Prostate gland (tissue), 2 donors: Measurements from ENCODE around the gene ALOX12B. TPM values are rescaled to one million over a fixed set of nuclear protein-coding genes. Genes with fewer than 3 reads are reported as not detected.
A peak's percentile ranks its signal among the peaks of the same experiment; 100 is the strongest.

Experiments
- DNase-seq: peaks from one replicate; pipeline ENCODE4 v3.0.0-alpha.2; 2019; ENCODE audit warnings: low spot score
- H3K27ac ChIP-seq, 2 donors: fragments of 200-600 bp; sonication (generic); 2 replicates each; pipeline ENCODE4 v1.5.1; 2017 to 2019
- H3K27me3 ChIP-seq: fragments of 200-600 bp; sonication (generic); replicated peaks from 2 replicates; pipeline ENCODE4 v1.5.1; 2019; ENCODE audit not compliant: insufficient read depth
- H3K36me3 ChIP-seq, 2 donors: fragments of 200-600 bp; sonication (generic); 1 replicate in 1 of 2; 2 replicates in 1 of 2; pipeline versions ENCODE4 v1.5.1 to v1.8.1; 2017 to 2019
- H3K4me1 ChIP-seq: fragments of 200-600 bp; sonication (generic); replicated peaks from 2 replicates; pipeline ENCODE4 v1.5.1; 2019
- H3K4me3 ChIP-seq, 2 donors: fragments of 200-600 bp; sonication (generic); 2 replicates each; pipeline ENCODE4 v1.5.1; 2017 to 2019
- H3K9me3 ChIP-seq: fragments of 200-600 bp; sonication (generic); 2 replicates; pipeline ENCODE4 v1.5.1; 2017
- POLR2A ChIP-seq: fragments of 450-650 bp; IDR thresholded peaks from one replicate; pipeline ENCODE4 v1.6.1; 2016; ENCODE audit warnings: antibody characterized with exemption, mild to moderate bottlenecking
- POLR2AphosphoS5 ChIP-seq: sonication (generic); formaldehyde crosslinking; IDR thresholded peaks from one replicate; pipeline ENCODE4 v1.6.1; 2017; ENCODE audit warnings: antibody characterized with exemption
- WGBS: methylation state at CpG from one replicate; pipeline ENCODE4 v1.1.5; 2018; 5-methylcytosine and 5-hydroxymethylcytosine counted together
- intact Hi-C: fragments of 100-400 bp; cut with DNase I; formaldehyde crosslinking; loops from one replicate; pipeline ENCODE4 v1.14.2; 2022
- total RNA-seq, 2 donors: library from RNA; depleted of rRNA; stranded (reverse); fragments of >200 nt; gene quantifications; one replicate each; pipeline ENCODE4 v1.1.0, GENCODE V29; 2016
- TF ChIP-seq, protein P1 (sequence below), 4 experiments: fragments of 200-600 bp in 2 of 4; fragments of 450-650 bp in 2 of 4; sonication (generic) in 2 of 4; IDR thresholded peaks; 1 replicate in 3 of 4; 2 replicates in 1 of 4; pipeline ENCODE4 v1.5.1; 2016 to 2019; ENCODE audit warnings: antibody characterized with exemption in 4 of 4, mild to moderate bottlenecking in 2 of 4, moderate library complexity in 2 of 4

Gene ALOX12B
- total RNA-seq, 2 donors from 2014 or later = 0.18 to 0.40 TPM

- H3K36me3 ChIP-seq = no peaks in the 10 kb centered on the region
- WGBS = 6% methylated on average over 24 of the region's 24 CpGs
- H3K27ac ChIP-seq = no peak overlapping the region
- no peaks in the 10 kb centered on the region for H3K27me3 ChIP-seq
- H3K4me1 ChIP-seq = peaks cover 4% of the 10 kb centered on the region
- intact Hi-C loops = loop anchor here (5.0 kb wide), 1 partner anchor 63 kb away; no protein-coding TSS in a partner anchor
- H3K9me3 ChIP-seq = no peaks in the 10 kb centered on the region
- no peak for DNase-seq
- TF ChIP-seq, protein P1, sequence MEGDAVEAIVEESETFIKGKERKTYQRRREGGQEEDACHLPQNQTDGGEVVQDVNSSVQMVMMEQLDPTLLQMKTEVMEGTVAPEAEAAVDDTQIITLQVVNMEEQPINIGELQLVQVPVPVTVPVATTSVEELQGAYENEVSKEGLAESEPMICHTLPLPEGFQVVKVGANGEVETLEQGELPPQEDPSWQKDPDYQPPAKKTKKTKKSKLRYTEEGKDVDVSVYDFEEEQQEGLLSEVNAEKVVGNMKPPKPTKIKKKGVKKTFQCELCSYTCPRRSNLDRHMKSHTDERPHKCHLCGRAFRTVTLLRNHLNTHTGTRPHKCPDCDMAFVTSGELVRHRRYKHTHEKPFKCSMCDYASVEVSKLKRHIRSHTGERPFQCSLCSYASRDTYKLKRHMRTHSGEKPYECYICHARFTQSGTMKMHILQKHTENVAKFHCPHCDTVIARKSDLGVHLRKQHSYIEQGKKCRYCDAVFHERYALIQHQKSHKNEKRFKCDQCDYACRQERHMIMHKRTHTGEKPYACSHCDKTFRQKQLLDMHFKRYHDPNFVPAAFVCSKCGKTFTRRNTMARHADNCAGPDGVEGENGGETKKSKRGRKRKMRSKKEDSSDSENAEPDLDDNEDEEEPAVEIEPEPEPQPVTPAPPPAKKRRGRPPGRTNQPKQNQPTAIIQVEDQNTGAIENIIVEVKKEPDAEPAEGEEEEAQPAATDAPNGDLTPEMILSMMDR (IDR thresholded peaks at IDR 0.05) = no peak
- TF ChIP-seq POLR2A = no peak
- TF ChIP-seq POLR2AphosphoS5 = no peak
- H3K4me3 ChIP-seq = no peak overlapping the region
Measured at GRCh38 chr17:8124350-8125153, 37.0 kb upstream of the ALOX12B start.

- Histone ChIP-seq H3K27me3 (no peaks in the 10 kb centered on the region), H3K36me3 (no peaks in the 10 kb centered on the region), H3K4me1 (peaks cover 4% of the 10 kb centered on the region), H3K4me3 (peak within 1 kb of the TSS; percentile 29 to 41), H3K9me3 (no peaks in the 10 kb centered on the region), H3K27ac (no peak within 1 kb of the TSS)
- no peak for DNase-seq
- TF ChIP-seq POLR2A = no peak
- TF ChIP-seq POLR2AphosphoS5 = no peak
- TF ChIP-seq, protein P1 (IDR thresholded peaks at IDR 0.05) = no peak
- intact Hi-C loops = loop anchor here (5.0 kb wide), 1 partner anchor 63 kb away; no protein-coding TSS in a partner anchor
- WGBS = 1% methylated on average over 29 of the region's 29 CpGs
Measured at GRCh38 chr17:8123695-8124349, 36.3 kb upstream of the ALOX12B start, which contains the start of gene HES7. Gene HES7, minus strand, starts transcription at chr17:8124106. Its CDS starts 22 bp downstream, at chr17:8124084.

DNA sequence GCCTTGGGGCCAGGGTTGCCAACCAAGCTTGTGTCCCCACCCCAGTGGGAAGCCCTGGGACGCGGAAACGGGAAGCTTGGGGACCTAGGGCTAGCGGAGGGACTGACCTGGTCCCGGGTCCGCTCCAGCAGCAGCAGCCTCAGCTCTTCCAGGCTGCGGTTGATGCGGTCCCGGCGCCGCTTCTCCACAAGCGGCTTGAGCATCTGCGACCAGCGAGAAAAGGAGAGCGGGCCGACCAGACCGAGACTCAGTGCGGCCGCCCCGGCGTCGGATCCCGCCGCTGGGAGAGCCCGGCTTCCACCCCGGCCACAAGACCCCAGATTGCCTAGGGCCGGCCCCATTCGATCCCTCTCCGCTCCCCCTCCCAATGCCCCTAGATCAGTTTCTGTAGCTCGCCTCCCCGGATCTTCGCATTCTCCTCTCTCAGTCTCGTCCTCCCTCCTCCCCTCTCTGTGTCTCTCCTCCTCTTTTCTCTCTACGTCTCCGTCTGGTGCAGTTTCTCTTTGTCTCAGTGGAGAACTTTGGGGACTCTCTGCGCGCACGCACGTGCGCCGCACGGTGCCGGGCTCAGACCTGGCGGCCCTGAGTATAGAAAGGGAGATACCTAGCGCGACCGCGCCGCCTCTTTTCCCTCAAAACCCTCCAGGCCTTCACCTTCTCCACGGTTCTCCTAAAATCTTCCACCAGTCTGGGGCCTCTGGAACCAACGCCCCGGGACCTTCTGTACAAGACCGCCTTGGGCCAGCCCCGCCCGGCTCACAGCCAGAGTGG is 35.6 kb upstream of the ALOX12B start:
- Histone ChIP-seq H3K27me3 (no peaks in the 10 kb centered on the region), H3K9me3 (no peaks in the 10 kb centered on the region), H3K4me1 (peaks cover 9% of the 10 kb centered on the region), H3K27ac (no peak overlapping the region), H3K36me3 (no peaks in the 10 kb centered on the region), H3K4me3 (peak overlapping the region; percentile 29 to 41)
- no peak for DNase-seq
- intact Hi-C loops = loop anchor here (5.0 kb wide), 1 partner anchor 64 kb away; no protein-coding TSS in a partner anchor
- 2% methylated on average over 52 of the region's 55 CpGs for WGBS
- TF ChIP-seq POLR2AphosphoS5 = peak; percentile 7
- TF ChIP-seq, protein P1 (IDR thresholded peaks at IDR 0.05) = no peak

GRCh38 chr17:8122422-8122923 is 35.0 kb upstream of the ALOX12B start:
- TF ChIP-seq POLR2AphosphoS5 = no peak
- no peak for TF ChIP-seq POLR2A
- TF ChIP-seq, protein P1 (IDR thresholded peaks at IDR 0.05) = no peak
- peaks cover 10% of the 10 kb centered on the region for H3K4me1 ChIP-seq
- H3K27ac ChIP-seq = no peak overlapping the region
- no peak for DNase-seq
- intact Hi-C loops = loop anchor here (5.0 kb wide), 1 partner anchor 65 kb away; no protein-coding TSS in a partner anchor
- no peaks in the 10 kb centered on the region for H3K27me3 ChIP-seq
- H3K36me3 ChIP-seq = no peaks in the 10 kb centered on the region
- H3K4me3 ChIP-seq = peak overlapping the region; percentile 29 to 41
- no peaks in the 10 kb centered on the region for H3K9me3 ChIP-seq
- 1% methylated on average over 29 of the region's 29 CpGs for WGBS
